22Rv1 (cell line): ENCODE data around the gene MARF1.
"Not testable (repeated sequence)": the region's sequence is repeated elsewhere in the genome, so short reads cannot be mapped to it uniquely, and the experiment has no call there.

Experiments used
- H3K27ac ChIP-seq: fragments of 450-650 bp; 2 replicates; pipeline ENCODE4 v1.5.1; 2017
- CTCF ChIP-seq: fragments of 450-650 bp; IDR thresholded peaks from 2 replicates; pipeline ENCODE4 v1.5.1; 2017; ENCODE audit warnings: mild to moderate bottlenecking
- ZFX ChIP-seq: fragments of 450-650 bp; IDR thresholded peaks from 2 replicates; pipeline ENCODE4 v1.6.1; 2017; ENCODE audit warnings: antibody characterized with exemption, borderline replicate concordance

MARF1 gene

GRCh38 chr16:15557258-15557657 lies 85.7 kb downstream of the MARF1 start:
- TF ChIP-seq CTCF (no peak), ZFX (no peak)
- no peak overlapping the region for H3K27ac ChIP-seq

- TF ChIP-seq CTCF (no peak), ZFX (no peak)
- H3K27ac ChIP-seq: no peak overlapping the region
Measured at GRCh38 chr16:15556130-15556529, 86.8 kb downstream of the MARF1 start.

GRCh38 chr16:15553313-15554088 lies 89.5 kb downstream of the MARF1 start:
- no peak overlapping the region for H3K27ac ChIP-seq
- TF ChIP-seq CTCF: no peak

GRCh38 chr16:15552507-15552906 lies 90.4 kb downstream of the MARF1 start:
- no peak overlapping the region for H3K27ac ChIP-seq
- TF ChIP-seq ZFX (no peak), CTCF (no peak)

- H3K27ac ChIP-seq: no peak overlapping the region
Measured at GRCh38 chr16:15548482-15548891, 94.5 kb downstream of the MARF1 start.

GRCh38 chr16:15547768-15548096 lies 95.2 kb downstream of the MARF1 start:
- no peak for TF ChIP-seq ZFX
- TF ChIP-seq CTCF: no peak
- no peak overlapping the region for H3K27ac ChIP-seq

More at GRCh38 chr16:15548482-15548891, 94.5 kb downstream of the MARF1 start:
- no peak for TF ChIP-seq CTCF
- no peak for TF ChIP-seq ZFX

- not testable (repeated sequence) for H3K27ac ChIP-seq
Measured at GRCh38 chr16:15547072-15547767, 95.7 kb downstream of the MARF1 start.
